ENCODE measurements around the gene LATS2.

- no peak for TF ChIP-seq CTCF (IDR thresholded peaks at IDR 0.05)
- TF ChIP-seq POLR2A (IDR thresholded peaks at IDR 0.05): no peak
These were observed 10.8 kb downstream of the LATS2 start for GRCh38 chr13:21050288-21051197.

Measured in Peyer's patch (tissue), 4 donors.